ENCODE measurements around the gene SP6.
A peak's percentile ranks its signal among the peaks of the same experiment; 100 is the strongest.

The SP6 gene

GRCh38 chr17:47879776-47880454 lies 29.0 kb upstream of the SP6 start:
- DNase-seq (ENCODE audit: low read depth): no peak

- no peak for DNase-seq (ENCODE audit: low read depth)
These were observed 28.1 kb upstream of the SP6 start for GRCh38 chr17:47879028-47879585.

- no peak for DNase-seq (ENCODE audit: low read depth)
These were observed 27.5 kb upstream of the SP6 start for GRCh38 chr17:47878203-47879027.

- DNase-seq (ENCODE audit: low read depth): no peak
These were observed 26.5 kb upstream of the SP6 start for GRCh38 chr17:47877368-47878034.

GRCh38 chr17:47875011-47875985 lies 24.3 kb upstream of the SP6 start:
- DNase-seq (ENCODE audit: low read depth): no peak

GRCh38 chr17:47873200-47874090 lies 22.5 kb upstream of the SP6 start:
- no peak for DNase-seq (ENCODE audit: low read depth)

GRCh38 chr17:47872651-47873161 lies 21.7 kb upstream of the SP6 start:
- no peak for DNase-seq (ENCODE audit: low read depth)

- DNase-seq (ENCODE audit: low read depth): no peak
These were observed 21.2 kb upstream of the SP6 start for GRCh38 chr17:47872019-47872650.

GRCh38 chr17:47871048-47871447 lies 20.1 kb upstream of the SP6 start:
- no peak for DNase-seq (ENCODE audit: low read depth)

- no peak for DNase-seq (ENCODE audit: low read depth)
These were observed 19.1 kb upstream of the SP6 start for GRCh38 chr17:47870056-47870455.

GRCh38 chr17:47869114-47869513 lies 18.2 kb upstream of the SP6 start:
- DNase-seq (ENCODE audit: low read depth): no peak

GRCh38 chr17:47867813-47868533 lies 17.0 kb upstream of the SP6 start:
- DNase-seq (ENCODE audit: low read depth): no peak

- DNase-seq (ENCODE audit: low read depth): no peak
These were observed 16.0 kb upstream of the SP6 start for GRCh38 chr17:47866941-47867340.

GRCh38 chr17:47864791-47865216 lies 13.8 kb upstream of the SP6 start:
- no peak for DNase-seq (ENCODE audit: low read depth)

GRCh38 chr17:47862621-47863440 lies 11.9 kb upstream of the SP6 start:
- DNase-seq (ENCODE audit: low read depth): peak; percentile 86

- DNase-seq (ENCODE audit: low read depth): no peak
These were observed 9.4 kb upstream of the SP6 start for GRCh38 chr17:47860386-47860785.

- no peak for DNase-seq (ENCODE audit: low read depth)
These were observed 6.8 kb upstream of the SP6 start for GRCh38 chr17:47857551-47858455.

All from HS-5 (cell line).